CD4-positive, alpha-beta memory T cell (primary cell): Measurements from ENCODE around the gene DLGAP1. TPM values are rescaled to one million over a fixed set of nuclear protein-coding genes. Genes with fewer than 3 reads are reported as not detected.
"Not testable (repeated sequence)": the region's sequence is repeated elsewhere in the genome, so short reads cannot be mapped to it uniquely, and the experiment has no call there.

Experiments used
- CTCF ChIA-PET: fragments of 350-600 bp; sonication (Branson Sonifier 250); formaldehyde crosslinking; loops from one replicate; lab custom pipeline; 2021; ENCODE audit warnings: inconsistent platforms; ENCODE audit not compliant: partially characterized antibody; lab: Charles Lee
- POLR2A ChIA-PET: fragments of 350-600 bp; sonication (Branson Sonifier 250); formaldehyde crosslinking; loops from one replicate; lab custom pipeline; 2021; ENCODE audit not compliant: partially characterized antibody; lab: Charles Lee
- DNase-seq, 5 donors: peaks; one replicate each; pipeline versions ENCODE4 v3.0.0 to v3.0.0-alpha.2; 2020 to 2022; ENCODE audit warnings: mixed read lengths in 1 of 5
- H3K27ac ChIP-seq: one replicate; pipeline ENCODE4 v1.7.0; 2013; ENCODE audit warnings: low read depth, low read length
- H3K27me3 ChIP-seq: 2 replicates; pipeline ENCODE4 v1.7.0; 2013; ENCODE audit warnings: mild to moderate bottlenecking, low read length, moderate library complexity; ENCODE audit not compliant: insufficient read depth
- H3K36me3 ChIP-seq: 2 replicates; pipeline ENCODE4 v1.7.0; 2013; ENCODE audit warnings: mild to moderate bottlenecking, low read length, moderate library complexity; ENCODE audit not compliant: insufficient read depth
- H3K4me1 ChIP-seq: 2 replicates; pipeline ENCODE4 v1.7.0; 2013; ENCODE audit warnings: mild to moderate bottlenecking, low read length, moderate library complexity; ENCODE audit not compliant: insufficient read depth
- H3K4me3 ChIP-seq, 2 donors: one replicate each; pipeline ENCODE4 v1.7.0; 2013; ENCODE audit warnings: low read length in 2 of 2, mild to moderate bottlenecking in 1 of 2
- H3K9me3 ChIP-seq, 2 donors: one replicate each; pipeline ENCODE4 v1.7.0; 2013; ENCODE audit warnings: low read length in 2 of 2, control low read depth in 1 of 2; ENCODE audit not compliant: control insufficient read depth in 1 of 2
- H3K27ac Mint-ChIP-seq, 7 donors: one replicate each; pipeline ENCODE4 v1.8.0; 2020 to 2021; ENCODE audit warnings: mixed read lengths in 7 of 7, mild to moderate bottlenecking in 6 of 7, inconsistent platforms in 3 of 7, moderate library complexity in 3 of 7
- H3K27me3 Mint-ChIP-seq, 2 donors: one replicate each; pipeline ENCODE4 v1.8.0; 2020 to 2021; ENCODE audit warnings: mixed read lengths in 2 of 2
- H3K36me3 Mint-ChIP-seq, 2 donors: one replicate each; pipeline ENCODE4 v1.8.0; 2020 to 2021; ENCODE audit warnings: mixed read lengths in 2 of 2, inconsistent platforms in 1 of 2, mild to moderate bottlenecking in 1 of 2
- H3K4me1 Mint-ChIP-seq, 4 donors: one replicate each; pipeline ENCODE4 v1.8.0; 2020 to 2021; ENCODE audit warnings: mixed read lengths in 4 of 4, mild to moderate bottlenecking in 1 of 4
- H3K4me3 Mint-ChIP-seq, 8 donors: one replicate each; pipeline ENCODE4 v1.8.0; 2020 to 2021; ENCODE audit warnings: mixed read lengths in 8 of 8, mild to moderate bottlenecking in 7 of 8, moderate library complexity in 6 of 8, inconsistent platforms in 3 of 8
- H3K9me3 Mint-ChIP-seq, 8 donors: one replicate each; pipeline ENCODE4 v1.8.0; 2020 to 2021; ENCODE audit warnings: mixed read lengths in 8 of 8, mild to moderate bottlenecking in 5 of 8, inconsistent platforms in 3 of 8, moderate library complexity in 1 of 8
- intact Hi-C: fragments of 100-400 bp; cut with micrococcal nuclease; formaldehyde crosslinking; loops from one replicate; pipeline ENCODE4 v1.15.1; 2023
- polyA plus RNA-seq, 2 donors: library from polyadenylated mRNA; unstranded; fragments of 300-500 nt; fragmentation: Illumina TruSeq; gene quantifications; one replicate each; pipeline ENCODE4 v1.2.3, GENCODE V29; 2021
- total RNA-seq, 2 experiments: library from RNA; stranded (reverse); gene quantifications; one replicate each; pipeline ENCODE4 v1.2.3, GENCODE V29; 2021

Gene DLGAP1
- total and polyA plus RNA-seq, 4 experiments from 2014 or later, result 0.17 to 0.71 (median 0.45) TPM

DNA sequence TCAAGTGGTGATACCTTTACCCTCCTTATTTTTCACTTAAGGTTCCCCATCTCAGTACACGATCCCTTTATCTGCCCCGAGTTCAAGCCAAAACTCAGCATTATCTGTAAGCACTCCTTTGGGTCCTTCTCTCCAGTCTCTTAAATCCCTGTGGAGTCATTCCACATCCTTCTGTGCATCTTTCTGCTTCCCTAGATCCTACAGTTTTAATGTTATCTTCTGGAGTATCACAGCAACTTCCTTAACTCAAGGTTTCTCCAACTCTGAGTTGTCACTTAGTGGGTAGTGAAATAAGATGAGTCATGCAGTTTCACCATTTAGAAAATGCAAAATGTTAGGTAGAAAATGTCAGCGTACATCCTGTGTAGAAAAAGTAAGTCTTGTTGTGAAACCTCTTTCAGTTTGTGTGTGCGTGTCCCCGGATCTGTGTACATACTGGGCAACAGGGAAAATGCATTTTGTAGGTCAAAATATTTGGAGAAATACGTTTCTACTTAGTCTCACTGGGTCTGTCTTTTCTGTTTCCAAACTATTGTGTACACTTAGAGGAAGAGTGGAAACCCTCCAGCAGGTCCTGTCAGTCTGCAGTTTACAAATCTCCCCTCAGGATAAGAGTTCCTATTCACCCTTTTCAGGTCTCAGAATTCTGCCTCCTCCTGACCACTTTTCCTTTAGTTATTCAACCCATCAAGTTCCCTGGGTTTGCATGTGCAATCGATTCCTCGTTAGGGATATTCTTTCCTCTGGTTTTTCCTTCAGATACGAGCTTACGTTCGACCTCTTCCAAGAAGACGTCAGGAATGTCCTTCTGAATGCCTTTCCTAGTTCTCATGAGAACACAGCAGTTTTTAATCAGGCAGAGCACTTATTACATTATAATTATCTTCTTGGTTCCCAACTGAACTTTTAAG lies 850.4 kb downstream of the DLGAP1 start:
- CTCF ChIA-PET, result interaction anchor here (0.6 to 4.0 kb wide), 13 partner anchors 10 to 358 kb away, joined by 3 to 52 read pairs (median 6); no protein-coding TSS in a partner anchor
- H3K4me3 ChIP-seq, result peak overlapping the region; percentile 44 to 54
- H3K27ac ChIP-seq, result peak overlapping the region; percentile 67
- POLR2A ChIA-PET, result interaction anchor here (0.9 to 4.6 kb wide), 18 partner anchors 9 to 714 kb away, joined by 3 to 166 read pairs (median 7); partner anchors contain the start of genes MYL12B and TGIF1
- no peak overlapping the region for H3K4me3 Mint-ChIP-seq
- H3K9me3 Mint-ChIP-seq, result no peaks in the 10 kb centered on the region
- peak; percentile 43 to 63 (median 56) for DNase-seq
- H3K36me3 ChIP-seq, result no peaks in the 10 kb centered on the region
- no peaks in the 10 kb centered on the region for H3K27me3 ChIP-seq
- H3K36me3 Mint-ChIP-seq, result no peaks in the 10 kb centered on the region
- no peaks in the 10 kb centered on the region for H3K9me3 ChIP-seq
- H3K4me1 Mint-ChIP-seq, result peaks cover 8 to 15% (median 11%) of the 10 kb centered on the region in 4 donors
- H3K4me1 ChIP-seq, result peaks cover 58% of the 10 kb centered on the region
- H3K27ac Mint-ChIP-seq, result no peak overlapping the region
- H3K27me3 Mint-ChIP-seq, result no peaks in the 10 kb centered on the region
- intact Hi-C loops, result loop anchor here (1.0 to 5.0 kb wide), 4 partner anchors 10 to 342 kb away; partner anchors contain the start of gene MYL12B

DNA sequence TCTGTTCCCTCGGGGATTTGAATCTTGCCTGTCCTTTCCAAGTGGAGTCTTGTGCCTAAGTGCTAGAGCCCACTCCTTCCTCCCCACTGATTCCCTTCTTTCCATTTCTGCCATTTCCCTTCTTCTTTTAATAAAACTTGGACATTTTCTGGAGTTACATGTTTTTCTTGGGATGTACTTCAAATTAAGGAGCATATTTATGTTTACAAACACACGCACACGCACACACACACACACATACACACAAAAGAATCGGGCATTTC lies 850.9 kb downstream of the DLGAP1 start:
- Histone ChIP-seq H3K27me3 (no peaks in the 10 kb centered on the region), H3K36me3 (no peaks in the 10 kb centered on the region), H3K9me3 (no peaks in the 10 kb centered on the region), H3K4me1 (peaks cover 58% of the 10 kb centered on the region), H3K4me3 (peak overlapping the region; percentile 44 to 54), H3K27ac (peak overlapping the region; percentile 67)
- no peak overlapping the region for H3K4me3 Mint-ChIP-seq
- H3K27me3 Mint-ChIP-seq, result no peaks in the 10 kb centered on the region
- no peaks in the 10 kb centered on the region for H3K9me3 Mint-ChIP-seq
- CTCF ChIA-PET, result interaction anchor here (1.0 to 3.4 kb wide), 6 partner anchors 10 to 307 kb away, joined by 5 to 32 read pairs (median 16); no protein-coding TSS in a partner anchor
- no peak for DNase-seq
- POLR2A ChIA-PET, result interaction anchor here (1.0 to 3.3 kb wide), 8 partner anchors 10 to 356 kb away, joined by 3 to 120 read pairs (median 8); partner anchors contain the start of genes MYL12A, MYL12B and TGIF1
- intact Hi-C loops, result loop anchor here (1.0 to 5.0 kb wide), 4 partner anchors 10 to 342 kb away; partner anchors contain the start of gene MYL12B
- peaks cover 7 to 15% (median 12%) of the 10 kb centered on the region in 4 donors for H3K4me1 Mint-ChIP-seq
- H3K27ac Mint-ChIP-seq, result no peak overlapping the region
- H3K36me3 Mint-ChIP-seq, result no peaks in the 10 kb centered on the region

- Histone ChIP-seq H3K4me3 (peak overlapping the region; percentile 44 to 70), H3K9me3 (no peaks in the 10 kb centered on the region), H3K36me3 (no peaks in the 10 kb centered on the region), H3K27ac (peak overlapping the region; percentile 67), H3K27me3 (no peaks in the 10 kb centered on the region), H3K4me1 (peaks cover 58% of the 10 kb centered on the region)
- peaks cover 7 to 17% (median 14%) of the 10 kb centered on the region in 4 donors for H3K4me1 Mint-ChIP-seq
- no peaks in the 10 kb centered on the region for H3K9me3 Mint-ChIP-seq
- ChIA-PET POLR2A (interaction anchor here (0.8 to 3.3 kb wide), 15 partner anchors 8 to 698 kb away, joined by 3 to 120 read pairs (median 4); partner anchors contain the start of genes MYL12A, MYL12B and TGIF1), CTCF (interaction anchor here (1.0 to 3.4 kb wide), 9 partner anchors 10 to 541 kb away, joined by 3 to 32 read pairs (median 6); no protein-coding TSS in a partner anchor)
- H3K27ac Mint-ChIP-seq, result no peak overlapping the region
- no peaks in the 10 kb centered on the region for H3K36me3 Mint-ChIP-seq
- H3K27me3 Mint-ChIP-seq, result no peaks in the 10 kb centered on the region
- H3K4me3 Mint-ChIP-seq, result no peak overlapping the region
- intact Hi-C loops, result loop anchor here (1.0 to 5.0 kb wide), 4 partner anchors 9 to 341 kb away; partner anchors contain the start of gene MYL12B
- peak in 1 of 5 donors; percentile 54 for DNase-seq
These were observed 851.5 kb downstream of the DLGAP1 start for GRCh38 chr18:3603421-3604234.

GRCh38 chr18:3601106-3601755 lies 853.9 kb downstream of the DLGAP1 start:
- intact Hi-C loops, result loop anchor here (5.0 kb wide), 1 partner anchor 339 kb away; the partner anchor contains the start of gene MYL12B
- not testable (repeated sequence) for H3K9me3 Mint-ChIP-seq, H3K27me3 Mint-ChIP-seq, H3K4me3 ChIP-seq, DNase-seq, H3K27me3 ChIP-seq, H3K9me3 ChIP-seq, H3K27ac Mint-ChIP-seq, H3K36me3 ChIP-seq, H3K27ac ChIP-seq
- H3K36me3 Mint-ChIP-seq, result peaks cover 0 to 12% of the 10 kb centered on the region in 2 donors
- peak overlapping the region in 1 of 8 donors; percentile 29 for H3K4me3 Mint-ChIP-seq
- ChIA-PET POLR2A (interaction anchor here (0.7 to 3.3 kb wide), 4 partner anchors 7 to 153 kb away, joined by 3 to 120 read pairs (median 25); partner anchors contain the start of gene TGIF1), CTCF (interaction anchor here (0.6 to 3.4 kb wide), 7 partner anchors 13 to 541 kb away, joined by 3 to 15 read pairs (median 4); no protein-coding TSS in a partner anchor)
- H3K4me1 Mint-ChIP-seq, result peaks cover 17 to 32% (median 21%) of the 10 kb centered on the region in 4 donors
- H3K4me1 ChIP-seq, result peaks cover 58% of the 10 kb centered on the region

DNA sequence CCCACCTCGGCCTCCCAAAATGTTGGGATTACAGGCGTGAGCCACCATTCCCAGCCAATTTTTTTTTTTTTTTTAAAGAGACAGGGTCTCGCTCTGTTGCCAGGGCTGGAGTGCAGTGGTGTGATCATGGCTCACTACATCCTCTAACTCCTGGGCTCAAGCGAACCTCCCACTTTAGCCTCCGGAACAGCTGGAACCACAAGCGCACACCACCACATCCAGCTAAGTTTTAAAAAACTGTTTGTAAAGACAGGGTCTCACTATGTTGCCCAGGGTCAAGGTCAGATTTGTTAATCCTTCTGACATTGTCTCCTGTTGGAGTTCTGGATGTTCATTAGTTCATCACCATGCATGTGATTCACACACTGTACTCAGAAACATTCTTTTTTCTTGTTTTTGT lies 855.2 kb downstream of the DLGAP1 start:
- no peak overlapping the region for H3K4me3 Mint-ChIP-seq
- peaks cover 58% of the 10 kb centered on the region for H3K4me1 ChIP-seq
- no peak for DNase-seq
- no peak overlapping the region for H3K27ac ChIP-seq
- POLR2A ChIA-PET, result interaction anchor here (1.0 kb wide), 1 partner anchor 147 kb away, joined by 4 read pairs; no protein-coding TSS in a partner anchor
- no peaks in the 10 kb centered on the region for H3K9me3 Mint-ChIP-seq
- CTCF ChIA-PET, result interaction anchor here (0.7 to 1.2 kb wide), 5 partner anchors 14 to 303 kb away, joined by 3 to 4 read pairs (median 3); no protein-coding TSS in a partner anchor
- no peaks in the 10 kb centered on the region for H3K9me3 ChIP-seq
- H3K36me3 Mint-ChIP-seq, result peaks cover 0 to 21% of the 10 kb centered on the region in 2 donors
- no peaks in the 10 kb centered on the region for H3K27me3 ChIP-seq
- H3K27me3 Mint-ChIP-seq, result no peaks in the 10 kb centered on the region
- peaks cover 28 to 44% (median 34%) of the 10 kb centered on the region in 4 donors for H3K4me1 Mint-ChIP-seq
- H3K36me3 ChIP-seq, result no peaks in the 10 kb centered on the region
- H3K4me3 ChIP-seq, result no peak overlapping the region
- intact Hi-C loops, result loop anchor here (5.0 kb wide), 2 partner anchors 338 to 588 kb away; partner anchors contain the start of genes LPIN2 and MYL12B
- peak overlapping the region in 4 of 7 donors; percentile 13 to 100 (median 40) for H3K27ac Mint-ChIP-seq

DNA sequence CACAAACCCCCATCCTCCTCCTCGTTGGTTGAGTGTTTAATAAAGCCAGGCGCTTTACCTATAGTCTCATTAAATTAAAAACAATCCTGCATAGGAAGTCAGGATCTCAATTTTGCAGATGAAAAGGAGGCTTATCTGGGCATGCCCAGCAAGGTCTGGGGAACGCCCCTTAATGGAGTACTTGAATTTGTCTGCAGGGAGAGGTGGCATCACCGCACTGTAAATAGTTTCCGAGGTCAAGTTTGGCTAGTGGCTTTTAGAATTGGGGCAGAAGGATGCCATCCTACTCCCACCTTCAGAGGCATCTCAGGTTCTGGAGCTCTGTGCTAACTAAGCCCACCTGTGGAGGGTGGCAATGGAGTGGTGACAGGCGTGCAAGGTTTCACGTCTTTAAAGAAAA lies 855.9 kb downstream of the DLGAP1 start:
- Mint-ChIP-seq H3K27ac (peak overlapping the region in 5 of 7 donors; percentile 3 to 100 (median 42)), H3K4me3 (peak overlapping the region in 1 of 8 donors; percentile 61)
- peaks cover 55% of the 10 kb centered on the region for H3K4me1 ChIP-seq

More for the DNA sequence above, 855.9 kb downstream of the DLGAP1 start:
- ChIA-PET CTCF (interaction anchor here (0.7 to 8.4 kb wide), 7 partner anchors 13 to 317 kb away, joined by 3 to 100 read pairs (median 3); no protein-coding TSS in a partner anchor), POLR2A (interaction anchor here (1.0 kb wide), 1 partner anchor 147 kb away, joined by 4 read pairs; no protein-coding TSS in a partner anchor)
- Mint-ChIP-seq H3K9me3 (no peaks in the 10 kb centered on the region), H3K4me1 (peaks cover 28 to 51% (median 38%) of the 10 kb centered on the region in 4 donors), H3K27me3 (no peaks in the 10 kb centered on the region), H3K36me3 (peaks cover 0 to 25% of the 10 kb centered on the region in 2 donors)
- no peak overlapping the region for H3K4me3 ChIP-seq
- H3K27ac ChIP-seq, result no peak overlapping the region
- H3K9me3 ChIP-seq, result no peaks in the 10 kb centered on the region
- H3K36me3 ChIP-seq, result no peaks in the 10 kb centered on the region
- no peaks in the 10 kb centered on the region for H3K27me3 ChIP-seq
- intact Hi-C loops, result loop anchor here (5.0 kb wide), 1 partner anchor 587 kb away; the partner anchor contains the start of gene LPIN2
- no peak for DNase-seq
